Measurements from ENCODE around the gene TMIGD3. TPM values are rescaled to one million over a fixed set of nuclear protein-coding genes. Genes with fewer than 3 reads are reported as not detected.

Gene TMIGD3
- total and polyA plus RNA-seq, 5 donors = 0.82 to 9.5 (median 2.8) TPM

- DNase-seq (no peak), ATAC-seq (peak in 1 of 2 donors; percentile 45)
- peaks cover 5% of the 10 kb centered on the region for H3K4me1 ChIP-seq (ENCODE audit: control insufficient read depth, insufficient read depth, low read length)
- no peak overlapping the region for H3K4me3 ChIP-seq (ENCODE audit: low read length)
- WGBS = 51% methylated on average over 4 of the region's 4 CpGs
- intact Hi-C loops (cut with DNase I) = no loop called here
- no peaks in the 10 kb centered on the region for H3K27me3 ChIP-seq (ENCODE audit: control insufficient read depth, insufficient read depth)
- no peaks in the 10 kb centered on the region for H3K9me3 ChIP-seq (ENCODE audit: control insufficient read depth, low read length)
- no peak overlapping the region for H3K27ac ChIP-seq (ENCODE audit: low read length)
Measured at GRCh38 chr1:111463029-111463683, 40.3 kb downstream of the TMIGD3 start.

- DNase-seq (no peak), ATAC-seq (no peak)
- no peaks in the 10 kb centered on the region for H3K27me3 ChIP-seq (ENCODE audit: control insufficient read depth, insufficient read depth)
- intact Hi-C loops (cut with DNase I) = no loop called here
- no peak overlapping the region for H3K4me3 ChIP-seq (ENCODE audit: low read length)
- H3K4me1 ChIP-seq (ENCODE audit: control insufficient read depth, insufficient read depth, low read length) = peaks cover 3% of the 10 kb centered on the region
- WGBS = 78% methylated on average over 4 of the region's 4 CpGs
- no peaks in the 10 kb centered on the region for H3K9me3 ChIP-seq (ENCODE audit: control insufficient read depth, low read length)
- H3K27ac ChIP-seq (ENCODE audit: low read length) = no peak overlapping the region
Measured at GRCh38 chr1:111462370-111463028, 40.9 kb downstream of the TMIGD3 start.

GRCh38 chr1:111461765-111462164, 41.7 kb downstream of the TMIGD3 start:
- H3K27me3 ChIP-seq (ENCODE audit: control insufficient read depth, insufficient read depth) = no peaks in the 10 kb centered on the region
- DNase-seq (no peak), ATAC-seq (no peak)
- no peak overlapping the region for H3K27ac ChIP-seq (ENCODE audit: low read length)
- intact Hi-C loops (cut with DNase I) = no loop called here
- no peaks in the 10 kb centered on the region for H3K9me3 ChIP-seq (ENCODE audit: control insufficient read depth, low read length)
- no peak overlapping the region for H3K4me3 ChIP-seq (ENCODE audit: low read length)
- 92% methylated on average over 6 of the region's 6 CpGs for WGBS
- peaks cover 3% of the 10 kb centered on the region for H3K4me1 ChIP-seq (ENCODE audit: control insufficient read depth, insufficient read depth, low read length)

DNA sequence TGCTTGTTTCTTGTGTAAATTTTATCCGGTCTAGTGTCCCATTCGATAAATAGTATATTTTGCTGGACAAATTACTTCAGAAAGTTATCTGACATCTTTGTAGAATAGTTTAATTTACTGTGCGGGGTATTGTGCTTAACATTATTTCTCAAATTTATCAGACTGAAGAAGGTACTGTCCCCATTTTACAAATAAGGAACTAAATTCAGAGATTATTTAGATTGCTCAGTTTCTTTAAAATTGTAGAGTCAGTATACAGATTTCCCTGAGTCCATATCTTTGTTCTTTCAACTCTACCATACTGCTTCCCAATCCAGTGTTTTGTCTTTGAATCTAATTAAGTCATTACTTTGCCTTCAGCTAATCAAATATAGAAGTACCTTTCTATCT, 47.8 kb downstream of the TMIGD3 start:
- no peaks in the 10 kb centered on the region for H3K4me1 ChIP-seq (ENCODE audit: control insufficient read depth, insufficient read depth, low read length)
- ATAC-seq (no peak), DNase-seq (no peak)
- intact Hi-C loops (cut with DNase I) = no loop called here
- H3K9me3 ChIP-seq (ENCODE audit: control insufficient read depth, low read length) = no peaks in the 10 kb centered on the region
- H3K4me3 ChIP-seq (ENCODE audit: low read length) = no peak overlapping the region
- WGBS = 93% methylated on average over 3 of the region's 3 CpGs
- H3K27ac ChIP-seq (ENCODE audit: low read length) = no peak overlapping the region
- H3K27me3 ChIP-seq (ENCODE audit: control insufficient read depth, insufficient read depth) = no peaks in the 10 kb centered on the region

DNA sequence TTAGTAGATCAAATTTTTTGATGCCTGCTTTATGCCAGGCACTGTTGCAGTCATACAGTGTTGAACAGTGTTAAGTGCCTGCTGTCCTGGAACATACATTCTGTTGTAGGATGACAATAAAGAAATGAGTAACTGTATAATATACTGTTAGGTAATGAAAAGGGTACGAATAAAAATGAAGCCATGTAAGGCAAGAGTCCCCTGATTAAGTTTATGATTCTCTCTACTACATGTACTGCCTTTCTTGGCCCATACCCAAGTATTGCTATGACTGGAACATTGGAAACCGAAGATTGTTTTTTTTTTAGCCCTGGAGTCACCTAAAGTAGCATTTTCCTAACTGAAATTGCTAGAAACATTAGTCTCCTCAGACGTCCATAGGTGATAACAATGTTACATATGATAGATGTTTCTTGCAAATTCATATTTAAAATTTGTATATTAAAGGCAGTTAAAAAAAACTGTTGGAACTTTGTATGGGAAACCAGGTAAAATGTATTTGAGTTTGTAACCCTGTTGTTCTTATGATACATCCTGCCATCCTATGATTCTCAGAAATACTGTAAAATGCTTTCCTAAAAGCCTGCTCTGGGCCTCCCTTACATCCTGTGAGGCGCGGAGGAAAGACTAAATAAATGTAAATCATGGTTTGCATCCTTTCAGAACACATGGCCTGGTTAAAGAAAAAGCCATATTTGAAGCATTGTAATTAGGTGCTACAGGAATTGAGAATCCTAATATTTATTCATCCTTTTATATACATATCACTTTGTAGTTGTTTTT, 48.4 kb downstream of the TMIGD3 start:
- H3K27me3 ChIP-seq (ENCODE audit: control insufficient read depth, insufficient read depth) = no peaks in the 10 kb centered on the region
- no peaks in the 10 kb centered on the region for H3K9me3 ChIP-seq (ENCODE audit: control insufficient read depth, low read length)
- intact Hi-C loops (cut with DNase I) = no loop called here
- no peak overlapping the region for H3K27ac ChIP-seq (ENCODE audit: low read length)
- 68% methylated on average over 5 of the region's 5 CpGs for WGBS
- no peaks in the 10 kb centered on the region for H3K4me1 ChIP-seq (ENCODE audit: control insufficient read depth, insufficient read depth, low read length)
- DNase-seq (no peak), ATAC-seq (no peak)
- no peak overlapping the region for H3K4me3 ChIP-seq (ENCODE audit: low read length)

DNA sequence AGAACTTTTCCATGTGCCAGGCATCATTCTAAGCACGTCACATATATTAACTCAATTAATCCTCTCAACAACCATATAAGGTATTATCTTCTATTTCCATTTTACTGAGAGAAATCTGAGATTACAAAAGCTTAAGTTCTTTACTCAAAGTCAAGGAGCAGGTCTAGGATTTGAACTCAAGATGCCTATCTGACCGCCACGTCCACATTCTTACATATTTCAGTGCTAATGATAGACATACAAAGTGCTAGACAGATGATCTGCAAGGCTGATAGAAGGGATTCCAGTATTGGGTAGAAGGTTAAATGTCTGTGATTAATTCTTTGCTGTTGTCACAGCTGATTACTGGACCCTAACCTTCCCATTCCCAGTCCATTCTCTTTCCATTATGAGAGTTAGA, 49.7 kb downstream of the TMIGD3 start:
- H3K4me3 ChIP-seq (ENCODE audit: low read length) = no peak overlapping the region
- no peaks in the 10 kb centered on the region for H3K4me1 ChIP-seq (ENCODE audit: control insufficient read depth, insufficient read depth, low read length)
- H3K9me3 ChIP-seq (ENCODE audit: control insufficient read depth, low read length) = no peaks in the 10 kb centered on the region
- intact Hi-C loops (cut with DNase I) = no loop called here
- DNase-seq (no peak), ATAC-seq (no peak)
- H3K27ac ChIP-seq (ENCODE audit: low read length) = no peak overlapping the region
- H3K27me3 ChIP-seq (ENCODE audit: control insufficient read depth, insufficient read depth) = no peaks in the 10 kb centered on the region
- 82% methylated on average over 3 of the region's 3 CpGs for WGBS

DNA sequence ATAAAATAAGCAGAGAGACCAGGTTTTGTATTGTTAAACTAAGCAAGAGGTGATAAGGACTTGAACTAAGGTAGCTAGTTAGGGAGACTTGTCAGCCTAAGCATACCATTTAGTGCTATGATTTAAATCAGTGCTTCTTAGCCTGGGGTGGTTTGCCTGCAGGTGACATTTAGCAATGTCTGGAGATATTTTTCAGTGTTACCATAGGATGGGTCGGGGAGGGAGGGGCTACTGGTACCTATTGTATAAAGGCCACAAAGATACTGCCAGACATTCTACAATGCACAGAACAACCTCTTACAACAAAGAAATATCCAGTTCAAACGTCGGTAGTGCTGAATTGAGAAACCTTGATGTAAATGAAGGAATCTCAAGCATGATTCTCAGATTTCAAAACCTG, 50.9 kb downstream of the TMIGD3 start:
- Histone ChIP-seq H3K27me3 (ENCODE audit: control insufficient read depth, insufficient read depth) (no peaks in the 10 kb centered on the region), H3K27ac (ENCODE audit: low read length) (no peak overlapping the region), H3K9me3 (ENCODE audit: control insufficient read depth, low read length) (no peaks in the 10 kb centered on the region), H3K4me1 (ENCODE audit: control insufficient read depth, insufficient read depth, low read length) (no peaks in the 10 kb centered on the region), H3K4me3 (ENCODE audit: low read length) (no peak overlapping the region)
- DNase-seq = no peak
- intact Hi-C loops (cut with DNase I) = no loop called here
- no peak for ATAC-seq
- WGBS = 75% methylated on average over 3 of the region's 3 CpGs

DNA sequence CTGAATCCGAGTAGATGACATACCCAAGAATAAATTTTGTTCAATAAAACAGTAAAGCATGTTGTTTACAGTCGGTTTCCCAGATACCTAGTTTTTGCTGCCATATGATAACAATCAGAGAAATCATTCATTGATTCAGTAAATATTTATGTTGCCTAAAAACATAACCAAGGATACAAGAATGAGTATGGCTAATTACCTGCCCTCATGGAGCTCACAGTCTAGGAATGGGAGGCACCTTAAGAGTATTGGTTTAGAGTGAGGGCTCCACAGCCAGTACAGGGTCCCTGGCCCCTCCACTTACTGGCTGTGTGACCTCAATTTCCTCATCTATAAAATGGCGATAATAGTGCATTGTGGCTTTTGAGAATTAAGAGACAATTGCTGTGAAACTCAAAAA, 53.2 kb downstream of the TMIGD3 start:
- H3K27me3 ChIP-seq (ENCODE audit: control insufficient read depth, insufficient read depth) = no peaks in the 10 kb centered on the region
- intact Hi-C loops (cut with DNase I) = no loop called here
- no peaks in the 10 kb centered on the region for H3K4me1 ChIP-seq (ENCODE audit: control insufficient read depth, insufficient read depth, low read length)
- no peak for ATAC-seq
- 52% methylated on average over 3 of the region's 3 CpGs for WGBS
- H3K9me3 ChIP-seq (ENCODE audit: control insufficient read depth, low read length) = no peaks in the 10 kb centered on the region
- peak overlapping the region; percentile 94 for H3K4me3 ChIP-seq (ENCODE audit: low read length)
- no peak overlapping the region for H3K27ac ChIP-seq (ENCODE audit: low read length)
- DNase-seq = no peak

DNA sequence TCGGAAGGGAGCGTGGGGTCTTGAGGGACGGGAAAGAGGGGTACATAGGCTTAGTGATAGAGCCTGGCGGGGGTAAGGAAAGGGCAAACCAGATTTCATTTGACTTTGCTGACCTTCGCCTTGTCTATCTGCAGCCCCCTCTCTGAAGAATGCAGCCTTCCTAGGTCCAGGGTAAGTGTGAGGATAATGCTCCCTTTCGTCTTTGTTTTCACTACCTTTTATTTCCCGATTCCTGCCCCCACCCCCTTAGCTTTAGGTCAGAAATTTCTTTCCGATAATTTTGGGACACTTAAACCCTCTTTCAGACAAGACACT, 53.8 kb downstream of the TMIGD3 start:
- 1% methylated on average over 8 of the region's 8 CpGs for WGBS
- intact Hi-C loops (cut with DNase I) = no loop called here
- Histone ChIP-seq H3K9me3 (ENCODE audit: control insufficient read depth, low read length) (no peaks in the 10 kb centered on the region), H3K27ac (ENCODE audit: low read length) (peak overlapping the region; percentile 99), H3K4me1 (ENCODE audit: control insufficient read depth, insufficient read depth, low read length) (no peaks in the 10 kb centered on the region), H3K4me3 (ENCODE audit: low read length) (peak overlapping the region; percentile 94), H3K27me3 (ENCODE audit: control insufficient read depth, insufficient read depth) (no peaks in the 10 kb centered on the region)
- ATAC-seq (no peak), DNase-seq (no peak)

- Histone ChIP-seq H3K4me1 (ENCODE audit: control insufficient read depth, insufficient read depth, low read length) (no peaks in the 10 kb centered on the region), H3K9me3 (ENCODE audit: control insufficient read depth, low read length) (no peaks in the 10 kb centered on the region), H3K27ac (ENCODE audit: low read length) (peak within 1 kb of the TSS; percentile 99), H3K4me3 (ENCODE audit: low read length) (peak within 1 kb of the TSS; percentile 94), H3K27me3 (ENCODE audit: control insufficient read depth, insufficient read depth) (no peaks in the 10 kb centered on the region)
- intact Hi-C loops (cut with DNase I) = no loop called here
- ATAC-seq (peak; percentile 96), DNase-seq (peak; percentile 94 to 97 (median 96))
- under 1% methylated on average over 54 of the region's 54 CpGs for WGBS
Measured at GRCh38 chr1:111448918-111449702, 54.3 kb downstream of the TMIGD3 start, which contains the start of the genes ATP5PB and WDR77. Gene ATP5PB, plus strand, starts transcription at chr1:111449464. Its CDS starts 78 bp downstream, at chr1:111449542. Gene WDR77, minus strand, starts transcription at chr1:111449256. Its CDS starts 87 bp downstream, at chr1:111449169.
